Esophagus muscularis mucosa (tissue), 4 donors: ENCODE results near the gene HOXB8.

ENCODE experiments used
- EP300 ChIP-seq: sonication (generic); formaldehyde crosslinking; IDR thresholded peaks from one replicate; pipeline ENCODE4 v1.6.1; 2017; ENCODE audit warnings: antibody characterized with exemption
- POLR2A ChIP-seq: fragments of 450-650 bp; IDR thresholded peaks from one replicate; pipeline ENCODE4 v1.6.1; 2017; ENCODE audit warnings: antibody characterized with exemption, moderate library complexity, mild to moderate bottlenecking, low read depth
- TF ChIP-seq, protein P1 (sequence below), 3 experiments: fragments of 200-600 bp in 2 of 3; fragments of 450-650 bp in 1 of 3; sonication (generic) in 2 of 3; IDR thresholded peaks; one replicate each; pipeline ENCODE4 v1.5.1; 2017 to 2019; ENCODE audit warnings: antibody characterized with exemption in 3 of 3, mild to moderate bottlenecking in 2 of 3, moderate library complexity in 1 of 3

DNA sequence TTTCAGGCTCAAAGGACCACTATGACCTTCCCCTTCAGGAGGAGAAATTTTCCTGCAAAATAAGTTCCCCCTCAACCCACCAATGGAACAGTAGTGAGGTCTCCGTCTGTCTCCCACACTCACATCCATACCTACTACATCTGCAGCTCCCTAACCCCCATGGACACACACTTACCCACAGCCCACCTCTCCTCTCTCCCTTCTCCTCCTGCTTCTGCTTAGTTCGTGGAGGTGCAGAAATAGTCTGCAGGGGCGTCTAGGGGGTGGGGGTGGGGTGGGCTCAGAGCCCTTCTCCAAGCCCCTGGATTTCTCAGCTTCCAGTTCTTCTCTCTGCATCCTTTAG, 45.9 kb downstream of the HOXB8 start:
- TF ChIP-seq, protein P1, sequence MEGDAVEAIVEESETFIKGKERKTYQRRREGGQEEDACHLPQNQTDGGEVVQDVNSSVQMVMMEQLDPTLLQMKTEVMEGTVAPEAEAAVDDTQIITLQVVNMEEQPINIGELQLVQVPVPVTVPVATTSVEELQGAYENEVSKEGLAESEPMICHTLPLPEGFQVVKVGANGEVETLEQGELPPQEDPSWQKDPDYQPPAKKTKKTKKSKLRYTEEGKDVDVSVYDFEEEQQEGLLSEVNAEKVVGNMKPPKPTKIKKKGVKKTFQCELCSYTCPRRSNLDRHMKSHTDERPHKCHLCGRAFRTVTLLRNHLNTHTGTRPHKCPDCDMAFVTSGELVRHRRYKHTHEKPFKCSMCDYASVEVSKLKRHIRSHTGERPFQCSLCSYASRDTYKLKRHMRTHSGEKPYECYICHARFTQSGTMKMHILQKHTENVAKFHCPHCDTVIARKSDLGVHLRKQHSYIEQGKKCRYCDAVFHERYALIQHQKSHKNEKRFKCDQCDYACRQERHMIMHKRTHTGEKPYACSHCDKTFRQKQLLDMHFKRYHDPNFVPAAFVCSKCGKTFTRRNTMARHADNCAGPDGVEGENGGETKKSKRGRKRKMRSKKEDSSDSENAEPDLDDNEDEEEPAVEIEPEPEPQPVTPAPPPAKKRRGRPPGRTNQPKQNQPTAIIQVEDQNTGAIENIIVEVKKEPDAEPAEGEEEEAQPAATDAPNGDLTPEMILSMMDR (IDR thresholded peaks at IDR 0.05) = no peak
- TF ChIP-seq POLR2A = no peak
- no peak for TF ChIP-seq EP300
